Raji (cell line): ENCODE results near the gene DAPK1.

Experiments used
- POLR2A ChIP-seq: IDR thresholded peaks from 2 replicates; pipeline ENCODE4 v1.6.1; 2011; ENCODE audit warnings: low read depth, low read length, control low read depth; ENCODE audit not compliant: insufficient read depth

The DAPK1 gene

DNA sequence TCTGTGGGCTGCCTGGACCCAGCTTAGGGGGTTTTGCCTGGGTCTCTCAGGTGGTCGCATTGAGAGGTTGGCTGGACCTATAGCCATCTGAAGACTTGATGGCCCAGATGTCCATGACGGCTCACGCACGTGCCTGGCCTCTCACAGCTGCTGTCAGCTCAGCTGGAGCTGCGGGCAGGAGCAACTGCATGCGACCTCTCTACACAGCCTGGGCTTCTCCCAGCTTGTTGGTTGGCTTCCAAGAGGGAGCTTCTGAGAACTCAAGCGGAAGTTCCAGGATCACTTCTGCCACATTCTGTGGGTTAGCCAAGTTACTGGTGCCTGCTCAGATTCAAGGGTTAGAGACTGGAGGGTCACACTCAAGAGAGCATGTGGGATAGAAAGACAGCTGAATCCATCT, 99.2 kb downstream of the DAPK1 start:
- TF ChIP-seq POLR2A = no peak

DNA sequence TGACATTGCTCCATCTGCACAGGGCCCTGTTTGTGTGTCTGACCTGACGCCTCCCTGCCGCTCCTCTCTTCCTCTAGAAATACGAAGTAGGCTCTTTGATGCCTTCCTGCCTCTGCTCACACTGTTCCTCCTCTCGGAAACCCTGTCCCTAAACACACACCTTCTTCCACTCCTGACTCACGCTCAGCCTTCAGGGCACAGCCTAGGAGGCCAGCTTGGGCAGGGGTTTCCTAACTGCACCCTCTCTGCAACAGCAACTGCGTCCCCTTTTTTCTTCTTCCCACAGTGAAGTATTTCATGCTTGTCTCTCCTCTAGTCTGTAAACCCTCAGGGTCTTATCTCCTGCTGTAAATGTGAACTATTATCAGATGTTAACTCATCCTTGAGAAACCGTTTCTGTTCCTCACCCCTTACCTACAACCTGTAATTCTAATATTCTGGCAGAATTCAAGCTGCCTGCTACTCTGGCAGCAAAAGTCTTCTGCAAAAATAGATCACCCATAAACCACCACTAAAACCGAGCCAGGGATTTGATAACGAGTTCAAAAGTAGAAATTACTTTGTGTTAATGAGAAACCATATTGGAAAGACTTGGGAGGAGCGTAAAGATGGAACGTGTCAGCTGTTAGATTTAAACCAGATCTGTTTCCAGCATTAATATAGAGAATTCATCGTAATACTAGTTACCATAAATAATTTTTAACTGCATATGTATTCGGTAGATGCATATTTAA, 100.2 kb downstream of the DAPK1 start:
- TF ChIP-seq POLR2A = no peak

DNA sequence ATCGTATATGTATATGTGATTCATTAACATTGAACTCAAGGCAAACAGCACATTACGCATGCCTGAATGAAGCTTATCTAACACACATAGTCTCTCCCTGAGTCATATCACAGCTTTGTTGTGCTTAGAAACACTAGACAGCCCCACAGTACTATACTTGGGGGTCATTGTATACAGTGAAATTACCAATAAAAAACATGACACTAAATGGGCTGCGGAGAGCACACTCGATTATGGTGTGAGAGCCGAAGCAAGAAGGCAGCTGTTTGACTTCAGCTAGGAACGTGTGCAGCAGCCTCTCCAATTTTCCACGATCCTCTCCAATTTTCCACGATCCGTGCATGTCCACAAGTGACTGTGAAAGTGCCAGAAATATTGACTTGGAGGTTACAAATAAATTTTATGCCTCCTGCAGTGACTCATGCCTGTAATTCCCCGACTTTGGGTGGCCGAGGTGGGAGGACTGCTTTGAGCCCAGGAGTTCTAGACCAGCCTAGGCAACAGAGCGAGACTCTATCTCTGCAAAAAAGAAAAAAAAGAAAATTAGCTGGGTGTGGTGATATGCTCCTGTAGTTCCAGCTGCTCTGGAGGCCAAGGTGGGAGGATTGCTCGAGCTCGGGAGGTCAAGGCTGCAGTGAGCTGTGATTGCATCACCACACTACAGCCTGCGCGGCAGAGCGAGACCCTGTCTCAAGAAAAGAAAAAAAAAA, 102.4 kb downstream of the DAPK1 start:
- no peak for TF ChIP-seq POLR2A

DNA sequence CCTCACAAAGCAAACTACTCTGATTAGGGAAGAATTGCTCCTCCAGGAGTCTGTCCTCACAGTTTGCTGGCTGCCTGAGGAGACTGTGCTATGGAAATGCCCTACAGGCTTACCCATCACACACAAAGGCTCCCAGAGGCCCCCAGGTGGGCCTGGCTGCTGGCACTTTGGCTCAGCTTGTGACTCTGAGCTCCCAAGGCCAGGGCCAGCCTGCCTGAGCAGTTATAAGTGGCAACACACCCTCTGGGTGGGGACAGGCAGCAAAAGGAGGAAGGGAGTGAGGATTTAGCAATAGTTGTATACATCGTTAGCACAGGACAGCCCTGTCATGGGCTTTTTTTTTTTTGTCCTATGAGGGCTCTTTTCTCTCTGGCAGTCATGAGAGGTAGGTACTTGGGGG, 103.5 kb downstream of the DAPK1 start:
- TF ChIP-seq POLR2A = no peak

DNA sequence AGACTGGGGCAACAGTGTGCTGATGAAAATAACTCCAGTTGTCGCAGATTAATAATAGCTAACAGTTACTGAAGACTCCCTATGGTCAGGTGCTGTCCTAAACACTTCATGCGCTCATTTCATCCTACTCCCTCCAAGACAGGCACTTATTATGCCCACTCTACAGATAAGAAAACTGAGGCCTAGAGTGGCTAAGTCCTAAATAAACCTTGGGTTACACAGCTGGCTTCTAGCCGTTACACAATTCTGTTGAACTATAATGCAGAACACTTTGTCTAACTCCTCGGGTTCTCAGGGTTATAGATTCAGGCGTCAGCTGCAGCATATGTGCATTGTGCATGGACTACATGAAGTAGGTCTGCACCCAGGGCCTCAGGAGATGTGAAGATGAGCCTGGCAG, 103.9 kb downstream of the DAPK1 start:
- no peak for TF ChIP-seq POLR2A

DNA sequence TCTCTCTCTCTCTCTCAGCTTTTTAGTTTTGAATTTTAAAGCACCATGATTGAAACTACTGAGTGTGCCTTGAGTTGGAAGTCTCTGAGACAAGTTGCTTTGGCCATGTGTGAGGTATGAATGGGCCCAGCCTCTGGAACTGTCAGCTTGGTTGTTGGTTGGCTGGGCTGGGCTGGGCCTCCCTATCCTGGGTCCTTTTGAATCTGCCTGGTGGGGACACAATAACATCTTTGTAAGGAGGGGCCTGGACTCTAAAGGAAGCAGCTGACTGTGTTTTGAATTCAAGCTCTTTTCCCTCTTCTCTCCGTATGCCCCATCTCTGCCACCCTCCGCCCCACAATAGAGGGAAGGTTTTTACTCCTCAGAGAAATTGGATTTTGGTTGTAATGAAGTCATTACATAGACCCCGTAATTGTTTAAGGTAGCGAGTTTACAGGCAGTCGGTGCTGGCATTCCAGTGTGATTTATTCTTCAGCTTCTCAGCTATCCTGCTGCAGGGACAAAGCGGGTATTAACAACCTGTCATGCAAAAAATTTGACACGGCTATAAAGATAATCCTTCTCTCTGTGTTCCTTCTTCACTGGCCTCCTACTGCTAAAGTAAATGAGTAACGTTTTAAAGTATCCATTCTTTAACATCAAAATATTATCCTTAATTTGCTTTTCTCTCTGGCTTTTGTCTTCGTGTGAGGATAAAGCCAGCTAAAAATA, 105.4 kb downstream of the DAPK1 start:
- TF ChIP-seq POLR2A = no peak

DNA sequence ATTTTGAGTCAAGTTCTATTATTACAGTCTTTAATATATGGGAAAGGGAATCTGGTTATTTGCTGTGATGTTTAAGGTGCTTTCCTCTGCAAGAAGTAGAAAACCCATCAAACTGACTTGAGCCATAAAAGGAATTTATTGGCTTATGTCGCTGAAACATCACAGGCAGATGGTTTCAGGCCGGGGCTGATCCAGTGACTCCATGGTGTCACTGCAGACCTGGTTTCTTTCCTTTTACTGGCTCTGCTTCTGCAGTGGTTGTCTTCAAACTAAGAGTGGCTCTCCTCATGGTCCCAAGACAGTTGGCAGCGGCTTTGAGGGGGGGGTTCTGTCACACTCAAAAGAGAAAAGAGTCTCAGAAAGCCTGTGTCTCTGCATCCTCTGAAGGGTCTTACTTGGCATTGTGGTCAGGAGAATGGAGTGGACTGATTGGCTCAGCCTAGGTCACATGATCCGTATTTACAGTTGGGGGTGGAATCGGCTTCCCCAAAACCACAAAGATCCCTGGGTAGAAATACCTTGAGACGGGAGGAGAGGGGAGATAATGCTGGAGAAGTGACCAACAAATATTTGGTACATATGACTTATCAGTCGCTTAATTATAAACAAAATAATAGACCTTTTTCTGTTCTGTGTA, 106.3 kb downstream of the DAPK1 start:
- TF ChIP-seq POLR2A = no peak

DNA sequence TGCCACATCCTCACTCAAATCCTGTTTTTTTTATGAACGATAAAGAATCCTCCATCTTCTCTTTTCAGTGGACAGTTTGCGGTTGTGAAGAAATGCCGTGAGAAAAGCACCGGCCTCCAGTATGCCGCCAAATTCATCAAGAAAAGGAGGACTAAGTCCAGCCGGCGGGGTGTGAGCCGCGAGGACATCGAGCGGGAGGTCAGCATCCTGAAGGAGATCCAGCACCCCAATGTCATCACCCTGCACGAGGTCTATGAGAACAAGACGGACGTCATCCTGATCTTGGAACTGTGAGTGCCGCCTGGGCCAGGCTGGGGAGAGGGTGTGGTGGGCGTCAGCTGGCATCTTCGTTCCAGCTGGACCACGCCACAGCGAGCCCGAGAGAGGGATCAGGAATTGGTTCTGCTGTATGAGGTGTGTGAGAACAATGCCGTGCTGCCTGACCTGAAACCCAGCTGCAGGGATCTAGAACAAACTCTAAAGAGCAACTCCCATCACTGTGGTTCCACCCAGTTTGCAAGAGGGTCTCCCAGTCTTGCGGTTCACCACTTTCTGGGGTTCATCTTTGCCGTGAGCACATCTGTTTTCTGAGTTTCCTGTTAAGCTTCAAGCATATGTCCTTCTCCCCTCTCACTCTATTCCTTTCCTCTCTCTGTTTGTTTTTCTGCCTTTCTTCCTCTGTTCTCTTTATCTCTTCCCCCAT, 107.4 kb downstream of the DAPK1 start:
- TF ChIP-seq POLR2A = no peak

DNA sequence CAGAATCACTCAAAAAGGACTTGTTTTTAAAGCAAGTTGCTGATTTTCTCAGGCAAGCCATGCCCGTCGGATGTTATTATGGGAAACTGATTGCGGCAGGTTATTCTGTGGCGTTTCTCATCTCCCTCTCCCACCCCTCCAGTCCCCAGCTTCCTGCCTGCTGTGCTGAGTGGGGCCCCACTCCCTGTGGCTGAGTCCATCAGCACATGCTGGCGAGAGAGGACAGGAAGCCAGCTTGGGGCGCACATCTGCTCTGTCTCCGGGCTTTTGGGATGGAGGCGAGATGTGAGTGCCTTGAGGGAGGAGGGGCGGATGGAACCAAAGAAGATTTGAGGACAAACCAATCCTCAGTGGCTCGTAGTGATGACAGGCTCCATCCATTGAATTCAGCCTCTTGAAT, 108.0 kb downstream of the DAPK1 start:
- no peak for TF ChIP-seq POLR2A

DNA sequence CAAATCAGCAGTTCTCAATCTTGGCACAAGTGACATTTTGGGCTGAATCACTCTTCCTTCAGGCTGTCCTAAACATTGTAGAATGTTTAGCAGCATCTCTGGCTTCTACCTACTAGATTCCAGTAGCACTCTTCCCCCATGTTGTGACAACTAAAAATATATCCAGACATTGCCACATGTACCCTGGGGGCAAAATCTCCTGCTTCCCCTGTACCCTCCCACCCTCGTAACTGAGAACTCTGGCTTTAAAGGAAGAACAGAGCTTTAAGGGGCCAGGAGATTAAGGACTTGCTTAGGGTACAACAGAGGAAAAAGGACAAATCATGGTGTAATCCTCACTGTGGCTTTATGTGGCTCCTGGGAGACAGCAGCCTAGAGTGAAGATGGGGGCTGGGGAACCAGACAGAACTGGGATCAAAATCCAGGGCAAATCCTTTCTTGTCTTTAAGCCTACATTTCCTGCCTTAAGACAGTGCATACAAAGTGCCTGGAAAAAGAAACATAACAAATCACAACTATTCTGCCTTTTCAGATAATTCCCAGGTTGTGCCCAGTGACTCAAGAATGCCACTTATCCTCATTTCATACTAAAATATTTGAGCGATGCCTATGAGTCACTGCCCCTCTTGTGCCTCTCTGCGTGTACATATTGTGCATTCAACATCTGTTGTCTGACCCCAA, 109.3 kb downstream of the DAPK1 start:
- no peak for TF ChIP-seq POLR2A

DNA sequence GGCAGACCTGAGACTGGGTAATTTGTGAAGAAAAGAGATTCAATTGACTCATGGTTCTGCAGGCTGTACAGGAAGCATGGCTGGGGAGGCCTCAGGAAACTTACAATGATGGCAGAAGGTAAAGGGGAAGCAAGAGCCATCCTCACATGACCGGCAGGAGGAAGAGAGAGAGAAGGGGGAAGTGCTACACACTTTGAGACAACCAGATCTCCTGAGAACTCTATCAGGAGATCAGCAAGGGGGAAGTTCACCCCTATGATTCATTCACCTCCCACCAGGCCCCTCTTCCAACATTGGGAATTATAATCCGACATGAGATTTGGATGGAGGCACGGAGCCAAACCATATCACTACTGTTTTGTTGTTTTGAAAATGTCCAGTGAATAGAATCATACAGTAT, 110.2 kb downstream of the DAPK1 start:
- TF ChIP-seq POLR2A = no peak

DNA sequence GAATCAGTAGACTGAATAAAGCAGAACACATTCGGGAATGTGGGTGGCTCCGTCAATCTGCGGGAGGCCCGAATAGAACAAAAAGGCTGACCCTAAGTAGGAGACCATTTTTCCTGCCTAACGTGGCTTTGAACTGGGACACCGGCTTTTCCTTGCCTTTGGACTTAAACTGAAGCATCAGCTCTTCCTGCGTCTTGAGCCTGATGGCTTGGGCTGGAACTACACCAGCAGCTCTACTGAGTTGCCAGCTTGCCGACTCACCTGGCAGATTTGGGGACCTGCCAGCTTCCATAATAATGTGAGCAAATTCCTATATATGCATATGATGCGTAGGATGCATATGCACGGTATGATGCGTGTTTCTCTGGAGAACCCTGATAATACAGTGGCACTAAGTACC, 111.3 kb downstream of the DAPK1 start:
- TF ChIP-seq POLR2A = no peak

DNA sequence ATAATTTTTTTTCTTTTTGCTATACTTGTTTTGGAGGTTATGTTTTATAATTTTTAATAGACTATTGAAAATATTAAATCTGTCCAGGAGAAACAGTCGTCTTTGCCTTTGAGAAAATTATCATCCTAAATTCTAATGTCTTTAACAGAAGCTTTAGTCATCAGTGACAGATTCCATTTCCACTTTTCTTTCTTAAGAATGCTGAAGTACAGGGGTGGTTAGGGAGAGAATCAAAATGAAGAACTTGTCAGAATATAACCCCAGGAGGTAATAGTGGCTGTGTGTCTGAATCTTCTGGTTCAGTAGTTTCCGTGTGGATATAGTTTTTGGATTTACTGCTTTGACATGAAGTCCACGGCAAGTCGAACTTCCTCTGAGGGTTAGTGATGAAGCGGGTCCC, 111.8 kb downstream of the DAPK1 start:
- no peak for TF ChIP-seq POLR2A
